BLaER1 (cell line): ENCODE measurements around the gene LRFN3.

Source experiments
- H3K27ac ChIP-seq: shearing (Covaris generic); formaldehyde crosslinking; 2 replicates; pipeline ENCODE4 v1.8.1; 2022
- H3K27me3 ChIP-seq: shearing (Covaris generic); formaldehyde crosslinking; 2 replicates; pipeline ENCODE4 v1.8.1; 2022
- H3K36me3 ChIP-seq: shearing (Covaris generic); formaldehyde crosslinking; 2 replicates; pipeline ENCODE4 v1.8.1; 2022
- H3K4me1 ChIP-seq: shearing (Covaris generic); formaldehyde crosslinking; 2 replicates; pipeline ENCODE4 v1.8.1; 2022
- H3K4me2 ChIP-seq: shearing (Covaris generic); formaldehyde crosslinking; 2 replicates; pipeline ENCODE4 v1.8.1; 2022
- H3K4me3 ChIP-seq: shearing (Covaris generic); formaldehyde crosslinking; 2 replicates; pipeline ENCODE4 v1.8.1; 2022
- H3K9ac ChIP-seq: shearing (Covaris generic); formaldehyde crosslinking; 2 replicates; pipeline ENCODE4 v1.8.1; 2022
- H3K9me3 ChIP-seq: shearing (Covaris generic); formaldehyde crosslinking; 2 replicates; pipeline ENCODE4 v1.8.1; 2022
- H4K20me1 ChIP-seq: shearing (Covaris generic); formaldehyde crosslinking; 2 replicates; pipeline ENCODE4 v1.8.1; 2022
- Cebpa-rat ChIP-seq: shearing (Covaris generic); IDR thresholded peaks from 2 replicates; pipeline ENCODE4 v1.8.1; 2022

Gene LRFN3

DNA sequence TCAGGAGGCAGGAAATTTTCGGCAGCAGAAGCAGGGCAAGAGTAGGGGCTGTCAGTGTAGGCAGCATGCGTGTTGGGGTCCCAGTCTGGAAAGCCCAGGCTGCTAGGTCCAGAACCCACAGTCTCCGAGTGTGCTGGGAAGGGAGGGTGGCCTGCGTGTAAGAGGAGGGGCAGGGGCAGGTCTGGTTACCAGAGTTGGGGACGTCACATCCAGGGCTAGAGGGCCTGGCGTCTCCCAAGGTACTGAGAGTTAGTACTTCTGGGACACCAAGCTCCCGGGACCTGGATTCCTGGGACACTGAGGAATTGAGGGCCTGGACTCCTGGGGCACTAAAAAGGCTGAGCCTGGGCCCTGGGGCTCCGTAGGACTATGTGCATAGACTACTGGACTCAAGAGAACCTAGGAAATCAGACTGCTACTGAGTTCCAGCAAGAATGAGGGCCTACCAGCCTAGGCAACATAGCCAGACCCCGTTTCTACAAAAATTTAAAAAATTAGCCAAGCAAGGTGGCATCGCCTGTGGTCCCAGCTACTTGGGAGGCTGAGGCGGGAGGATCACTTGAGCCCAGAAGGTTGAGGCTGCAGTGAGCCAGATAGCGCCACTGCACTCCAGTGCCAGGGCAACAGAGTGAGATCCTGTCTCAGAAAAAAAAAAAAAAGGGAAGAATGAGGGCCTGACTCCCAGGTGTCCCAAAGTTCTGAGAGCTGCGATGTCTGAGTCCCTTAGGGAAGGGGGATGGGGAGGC is 38.3 kb upstream of the LRFN3 start:
- TF ChIP-seq Cebpa-rat, result no peak
- Histone ChIP-seq H3K9me3 (no peaks in the 10 kb centered on the region), H3K4me2 (peak overlapping the region; percentile 96), H3K36me3 (peaks cover 50% of the 10 kb centered on the region), H3K27ac (no peak overlapping the region; the same call in 1 of the 2 replicates), H3K4me1 (peaks cover 37% of the 10 kb centered on the region), H3K27me3 (no peaks in the 10 kb centered on the region), H3K9ac (peak overlapping the region; percentile 84; the same call in 1 of the 2 replicates), H4K20me1 (no peaks in the 10 kb centered on the region), H3K4me3 (peak overlapping the region; percentile 83)

DNA sequence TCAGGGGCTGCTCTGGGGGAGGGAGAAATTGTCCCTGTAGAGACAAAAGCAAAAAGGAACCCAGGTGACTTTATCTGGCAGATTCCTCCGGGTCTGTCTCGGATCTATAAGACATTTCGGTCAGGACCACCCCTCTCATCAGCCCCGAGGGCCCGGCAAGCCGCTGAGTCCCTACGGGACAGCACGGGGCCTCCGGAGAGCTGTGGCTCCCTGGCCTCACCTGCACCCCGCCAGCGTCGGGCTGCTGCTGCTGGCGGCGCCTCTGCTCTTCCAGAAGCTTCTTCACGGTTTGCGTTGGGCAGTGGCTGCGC is 37.7 kb upstream of the LRFN3 start:
- peak overlapping the region; percentile 87 for H3K27ac ChIP-seq
- peaks cover 43% of the 10 kb centered on the region for H3K4me1 ChIP-seq
- peak overlapping the region; percentile 84 for H3K9ac ChIP-seq
- H3K27me3 ChIP-seq, result no peaks in the 10 kb centered on the region
- H3K9me3 ChIP-seq, result no peaks in the 10 kb centered on the region
- TF ChIP-seq Cebpa-rat, result no peak
- H3K4me3 ChIP-seq, result peak overlapping the region; percentile 83
- no peaks in the 10 kb centered on the region for H4K20me1 ChIP-seq
- H3K4me2 ChIP-seq, result peak overlapping the region; percentile 96
- peaks cover 44% of the 10 kb centered on the region for H3K36me3 ChIP-seq

DNA sequence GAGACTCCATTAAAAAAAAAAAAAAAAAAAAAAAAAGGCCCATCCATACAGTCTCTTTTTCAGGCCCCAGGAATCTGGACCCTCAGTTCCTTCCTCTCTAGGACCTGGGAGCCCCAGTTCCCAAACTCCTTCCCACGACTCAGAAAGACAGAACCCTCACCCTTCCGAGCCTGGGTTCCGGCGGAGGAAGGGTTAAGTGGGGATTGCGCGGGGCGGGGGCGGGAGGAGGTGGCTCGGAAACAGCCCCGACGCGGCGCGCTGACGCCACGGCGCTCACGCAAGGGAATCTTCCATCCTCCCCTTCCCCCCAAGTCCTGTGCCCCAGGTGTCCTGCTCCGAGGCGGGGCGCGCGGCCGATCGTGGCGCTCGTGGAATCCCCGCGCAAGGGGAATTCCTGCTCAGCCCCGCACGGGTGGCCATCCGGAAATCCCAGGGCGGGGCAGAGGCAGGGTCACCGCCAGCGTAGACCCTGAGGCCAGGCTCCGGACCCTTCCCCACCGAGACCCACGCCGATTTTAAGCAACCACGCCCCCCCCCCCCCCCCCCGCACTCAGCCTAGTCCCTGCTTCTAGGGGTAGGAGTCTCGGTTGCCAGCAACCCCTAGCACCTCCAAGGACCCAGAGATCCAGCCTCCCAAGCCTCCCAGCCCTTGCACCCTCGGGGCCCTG is 36.5 kb upstream of the LRFN3 start:
- Histone ChIP-seq H3K36me3 (peaks cover 32% of the 10 kb centered on the region), H4K20me1 (no peaks in the 10 kb centered on the region), H3K9ac (peak overlapping the region; percentile 84), H3K4me1 (peaks cover 55% of the 10 kb centered on the region), H3K27ac (peak overlapping the region; percentile 87), H3K9me3 (no peaks in the 10 kb centered on the region), H3K4me2 (peak overlapping the region; percentile 96), H3K27me3 (no peaks in the 10 kb centered on the region), H3K4me3 (peak overlapping the region; percentile 83)
- no peak for TF ChIP-seq Cebpa-rat

DNA sequence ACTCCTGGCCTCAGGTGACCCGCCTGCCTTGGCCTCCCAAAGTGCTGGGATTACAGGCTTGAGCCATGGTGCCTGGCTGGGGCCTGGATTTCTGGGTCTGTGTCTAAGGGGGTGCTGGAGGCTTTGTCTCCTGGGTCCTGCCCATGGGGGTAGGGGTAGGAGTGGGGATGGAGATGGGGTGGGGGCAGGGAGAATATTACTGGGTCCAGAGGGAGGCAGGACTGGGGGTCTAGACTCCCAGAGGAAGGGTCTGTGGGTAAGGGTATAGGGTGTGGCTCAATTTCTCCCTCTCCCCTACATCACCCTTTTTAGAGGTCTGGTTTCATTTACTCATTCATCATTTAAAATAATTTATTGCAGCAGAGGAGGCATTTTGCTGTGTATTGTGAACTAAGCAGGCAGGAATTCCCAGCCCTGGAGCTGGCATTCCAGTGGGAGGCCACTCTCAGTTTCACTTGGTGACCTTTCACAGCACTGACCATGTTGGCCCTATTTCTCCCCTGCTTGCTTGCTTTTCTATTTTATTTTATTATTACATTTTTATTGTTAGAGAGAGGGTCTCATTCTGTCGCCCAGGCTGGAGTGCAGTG is 35.0 kb upstream of the LRFN3 start:
- peak overlapping the region; percentile 83; the same call in 1 of the 2 replicates for H3K4me3 ChIP-seq
- peak overlapping the region; percentile 87; the same call in 1 of the 2 replicates for H3K27ac ChIP-seq
- no peak for TF ChIP-seq Cebpa-rat
- 0 out of 2 replicates have a peak overlapping the region, but pooled peaks have one; percentile 74 for H3K9ac ChIP-seq
- no peaks in the 10 kb centered on the region for H3K9me3 ChIP-seq
- H3K4me2 ChIP-seq, result peak overlapping the region; percentile 96
- peaks cover 18% of the 10 kb centered on the region for H3K36me3 ChIP-seq
- peaks cover 67% of the 10 kb centered on the region for H3K4me1 ChIP-seq
- no peaks in the 10 kb centered on the region for H3K27me3 ChIP-seq
- no peaks in the 10 kb centered on the region for H4K20me1 ChIP-seq

DNA sequence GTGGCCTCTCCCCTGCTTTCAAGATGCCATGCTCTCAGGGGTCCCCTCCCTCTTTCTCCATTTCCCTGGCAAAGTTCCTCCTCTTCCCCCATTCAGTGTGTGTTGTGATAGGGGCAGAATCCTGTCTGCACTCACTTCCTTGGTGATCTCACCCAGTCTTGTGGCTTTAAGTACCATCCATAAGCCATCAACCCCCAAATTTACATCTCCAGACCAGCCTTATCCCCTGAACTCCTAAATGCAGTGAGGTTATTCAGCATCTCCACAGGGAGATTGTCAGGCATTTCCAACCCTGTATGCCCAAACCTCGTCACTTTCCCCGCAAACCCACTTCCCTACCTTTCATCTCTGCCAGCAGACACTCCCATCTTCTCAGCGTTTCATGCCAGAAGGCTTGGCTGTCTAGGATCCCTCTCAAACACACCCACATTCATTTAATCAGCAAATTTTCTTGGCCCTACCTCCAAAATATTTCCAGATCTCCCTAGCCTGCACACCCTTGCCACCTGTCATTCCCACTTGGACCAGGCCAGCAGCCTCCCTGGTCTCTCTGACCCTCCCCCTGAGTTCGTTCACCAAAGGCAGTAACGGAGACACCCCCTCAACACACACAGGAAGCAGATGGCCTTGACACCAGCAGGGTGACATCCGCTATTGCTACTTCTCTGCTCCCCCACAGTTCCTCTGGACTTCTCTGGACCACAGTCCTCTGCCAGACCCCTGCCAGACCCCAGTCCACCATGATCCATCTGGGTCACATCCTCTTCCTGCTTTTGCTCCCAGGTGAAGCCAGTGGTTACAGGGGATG is 34.1 kb upstream of the LRFN3 start, which contains the start of gene HCST:
Gene HCST (plus strand): TSS at position 676 of the 808 bp plus-strand sequence. CDS start 65 bp downstream, at position 741.
- TF ChIP-seq Cebpa-rat, result no peak
- Histone ChIP-seq H3K4me2 (peak within 1 kb of the TSS; percentile 96), H3K27ac (peak within 1 kb of the TSS; percentile 87), H3K4me3 (peak within 1 kb of the TSS; percentile 57), H3K27me3 (no peaks in the 10 kb centered on the region), H3K9me3 (no peaks in the 10 kb centered on the region), H3K9ac (peak within 1 kb of the TSS; percentile 74), H3K36me3 (peaks cover 8% of the 10 kb centered on the region; the same call in 1 of the 2 replicates), H4K20me1 (no peaks in the 10 kb centered on the region), H3K4me1 (peaks cover 73% of the 10 kb centered on the region)

DNA sequence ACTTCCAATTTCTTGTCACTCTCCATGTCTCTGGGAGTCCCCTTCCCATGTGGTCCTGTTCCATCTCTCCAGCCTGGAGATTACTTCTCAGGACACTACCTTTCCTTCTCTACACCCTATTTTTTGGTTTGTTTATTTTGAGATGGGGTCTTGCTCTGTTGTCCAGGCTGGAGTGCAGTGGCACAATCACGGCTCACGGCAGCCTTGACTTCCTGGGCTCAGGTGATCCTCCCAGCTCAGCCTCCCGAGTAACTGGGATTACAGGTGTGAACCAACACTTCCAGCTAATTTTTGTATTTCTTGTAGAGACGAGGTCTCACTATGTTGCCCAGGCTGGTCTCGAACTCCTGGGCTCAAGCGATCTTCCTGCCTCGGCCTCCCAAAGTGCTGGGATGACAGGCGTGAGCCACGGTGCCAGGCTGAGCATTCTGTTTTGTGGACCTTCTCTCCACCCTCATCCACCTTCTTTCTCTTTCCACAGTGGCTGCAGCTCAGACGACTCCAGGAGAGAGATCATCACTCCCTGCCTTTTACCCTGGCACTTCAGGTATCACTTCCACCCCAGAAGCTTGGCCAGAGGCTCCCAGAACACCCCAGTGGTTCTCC is 33.2 kb upstream of the LRFN3 start:
- H3K4me3 ChIP-seq, result peak overlapping the region; percentile 57
- H4K20me1 ChIP-seq, result no peaks in the 10 kb centered on the region
- H3K36me3 ChIP-seq, result no peaks in the 10 kb centered on the region
- TF ChIP-seq Cebpa-rat, result no peak
- H3K4me2 ChIP-seq, result peak overlapping the region; percentile 96
- no peaks in the 10 kb centered on the region for H3K27me3 ChIP-seq
- H3K9ac ChIP-seq, result peak overlapping the region; percentile 74
- H3K4me1 ChIP-seq, result peaks cover 77% of the 10 kb centered on the region
- H3K9me3 ChIP-seq, result no peaks in the 10 kb centered on the region
- peak overlapping the region; percentile 87 for H3K27ac ChIP-seq

DNA sequence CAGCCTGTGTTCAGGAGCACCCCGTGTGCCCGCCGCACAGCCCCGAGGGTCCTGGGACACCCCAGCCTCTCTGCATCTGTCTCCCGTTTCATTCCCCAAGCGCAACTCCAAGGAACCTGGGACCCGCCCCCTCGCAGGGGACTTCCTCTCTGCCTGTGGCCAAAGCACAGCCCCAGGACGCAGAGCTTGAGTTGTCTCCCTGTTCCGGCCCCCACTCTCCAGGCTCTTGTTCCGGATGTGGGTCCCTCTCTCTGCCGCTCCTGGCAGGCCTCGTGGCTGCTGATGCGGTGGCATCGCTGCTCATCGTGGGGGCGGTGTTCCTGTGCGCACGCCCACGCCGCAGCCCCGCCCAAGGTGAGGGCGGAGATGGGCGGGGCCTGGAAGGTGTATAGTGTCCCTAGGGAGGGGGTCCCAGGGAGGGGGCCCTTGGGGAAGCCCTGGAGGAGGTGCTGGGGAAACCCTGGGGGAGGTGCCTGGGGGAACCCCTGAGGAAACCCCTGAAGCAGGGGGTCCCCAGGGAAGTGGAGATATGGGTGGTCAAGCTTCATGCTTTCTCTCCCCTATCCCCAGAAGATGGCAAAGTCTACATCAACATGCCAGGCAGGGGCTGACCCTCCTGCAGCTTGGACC is 32.5 kb upstream of the LRFN3 start:
- Histone ChIP-seq H3K4me2 (peak overlapping the region; percentile 96), H3K9me3 (no peaks in the 10 kb centered on the region), H3K4me1 (peaks cover 77% of the 10 kb centered on the region), H3K4me3 (peak overlapping the region; percentile 57), H3K27ac (peak overlapping the region; percentile 87), H3K36me3 (no peaks in the 10 kb centered on the region), H3K9ac (peak overlapping the region; percentile 74), H4K20me1 (no peaks in the 10 kb centered on the region), H3K27me3 (no peaks in the 10 kb centered on the region)
- TF ChIP-seq Cebpa-rat, result no peak

DNA sequence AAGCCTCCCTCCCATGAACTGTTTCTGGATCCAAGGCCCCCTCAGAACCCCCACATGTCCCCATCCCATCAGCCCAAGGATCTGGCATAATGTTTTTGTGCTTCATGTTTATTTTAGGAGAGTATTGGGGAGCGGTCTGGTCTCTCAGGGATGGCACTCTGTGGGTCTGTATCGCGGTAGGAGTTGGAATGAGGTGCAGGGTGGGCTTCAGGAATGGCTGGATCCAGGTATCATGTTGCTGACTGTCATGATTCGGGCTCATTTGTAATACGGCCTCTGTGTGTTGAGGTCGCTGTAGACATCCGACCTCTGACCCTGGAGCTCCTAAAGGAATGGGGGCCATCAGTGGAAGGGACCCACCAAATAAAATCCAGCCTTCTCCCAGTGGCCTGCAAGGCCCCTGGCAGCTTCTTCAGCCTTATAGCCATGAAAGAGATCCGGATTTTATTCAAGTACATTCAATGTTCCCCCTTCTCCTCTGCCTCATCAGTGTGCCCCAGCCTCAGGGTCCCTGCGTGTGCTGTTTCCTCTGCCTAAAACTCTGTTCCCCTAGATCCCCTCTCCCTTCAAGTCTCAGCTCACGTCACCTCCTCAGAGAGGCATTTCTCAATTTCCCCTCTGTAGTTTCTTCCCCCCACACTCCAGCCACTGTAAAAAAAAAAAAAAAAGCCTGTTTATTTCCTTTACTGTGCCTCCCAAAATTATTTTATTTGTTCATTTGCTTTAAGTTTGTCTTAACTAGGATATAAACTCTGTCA is 31.7 kb upstream of the LRFN3 start:
- Histone ChIP-seq H3K27me3 (no peaks in the 10 kb centered on the region), H4K20me1 (no peaks in the 10 kb centered on the region), H3K9ac (no peak overlapping the region), H3K4me2 (peak overlapping the region; percentile 96), H3K27ac (peak overlapping the region; percentile 8), H3K4me3 (no peak overlapping the region), H3K4me1 (peaks cover 85% of the 10 kb centered on the region), H3K36me3 (no peaks in the 10 kb centered on the region), H3K9me3 (no peaks in the 10 kb centered on the region)
- TF ChIP-seq Cebpa-rat, result no peak
